ENCODE data around the gene SMG6. TPM values are rescaled to one million over a fixed set of nuclear protein-coding genes. Genes with fewer than 3 reads are reported as not detected.

The SMG6 gene
- total and polyA plus RNA-seq, 2 experiments from 2014 or later = 11.9 to 19.9 TPM

- Histone ChIP-seq H3K36me3 (replicated peaks; ENCODE audit: insufficient read depth, low read depth) (no peaks in the 10 kb centered on the region), H3K79me2 (peaks cover 15% of the 10 kb centered on the region), H3K4me1 (ENCODE audit: insufficient read depth) (peaks cover 3% of the 10 kb centered on the region), H3K27me3 (no peaks in the 10 kb centered on the region), H3K4me3 (no peak overlapping the region), H3K27ac (no peak overlapping the region), H3K9me3 (ENCODE audit: low read depth) (no peaks in the 10 kb centered on the region), H4K20me1 (ENCODE audit: insufficient read depth, poor library complexity, severe bottlenecking) (no peaks in the 10 kb centered on the region), H3K4me2 (no peak overlapping the region), H2AFZ (no peak overlapping the region), H3K9me2 (replicated peaks; ENCODE audit: insufficient read depth) (no peaks in the 10 kb centered on the region)
- TF ChIP-seq CTCF (IDR thresholded peaks at IDR 0.05; ENCODE audit: poor library complexity) (no peak), EZH2phosphoT487 (IDR thresholded peaks at IDR 0.05; ENCODE audit: low read depth, severe bottlenecking, unreplicated experiment) (no peak), EZH2 (IDR thresholded peaks at IDR 0.05; ENCODE audit: borderline replicate concordance) (no peak)
- WGBS (ENCODE audit: low lambda C conversion rate, missing lambda C conversion rate) = 93% methylated on average over 26 of the region's 29 CpGs
- no peak for DNase-seq (ENCODE audit: low spot score)
Measured at GRCh38 chr17:2035541-2036488, 267.8 kb downstream of the SMG6 start.

- H3K27me3 ChIP-seq = no peaks in the 10 kb centered on the region
- no peak overlapping the region for H3K4me3 ChIP-seq
Measured at GRCh38 chr17:2034806-2035540, 268.6 kb downstream of the SMG6 start.

GRCh38 chr17:2034157-2034556, 269.4 kb downstream of the SMG6 start:
- no peak for TF ChIP-seq EZH2phosphoT487 (IDR thresholded peaks at IDR 0.05; ENCODE audit: low read depth, severe bottlenecking, unreplicated experiment)
- no peak for TF ChIP-seq CTCF (IDR thresholded peaks at IDR 0.05; ENCODE audit: poor library complexity)
- no peak for TF ChIP-seq EZH2 (IDR thresholded peaks at IDR 0.05; ENCODE audit: borderline replicate concordance)
- Histone ChIP-seq H3K4me1 (ENCODE audit: insufficient read depth) (peaks cover 7% of the 10 kb centered on the region), H3K9me2 (replicated peaks; ENCODE audit: insufficient read depth) (no peaks in the 10 kb centered on the region), H3K36me3 (replicated peaks; ENCODE audit: insufficient read depth, low read depth) (no peaks in the 10 kb centered on the region), H3K79me2 (peaks cover 15% of the 10 kb centered on the region), H3K4me3 (no peak overlapping the region), H3K27ac (no peak overlapping the region), H3K9me3 (ENCODE audit: low read depth) (no peaks in the 10 kb centered on the region), H3K4me2 (no peak overlapping the region), H4K20me1 (ENCODE audit: insufficient read depth, poor library complexity, severe bottlenecking) (no peaks in the 10 kb centered on the region), H3K27me3 (no peaks in the 10 kb centered on the region), H2AFZ (no peak overlapping the region)
- no peak for DNase-seq (ENCODE audit: low spot score)
- 82% methylated on average over 4 of the region's 7 CpGs for WGBS (ENCODE audit: low lambda C conversion rate, missing lambda C conversion rate)

More at GRCh38 chr17:2034806-2035540, 268.6 kb downstream of the SMG6 start:
- no peaks in the 10 kb centered on the region for H3K9me3 ChIP-seq (ENCODE audit: low read depth)
- peaks cover 15% of the 10 kb centered on the region for H3K79me2 ChIP-seq
- DNase-seq (ENCODE audit: low spot score) = no peak
- no peak overlapping the region for H3K4me2 ChIP-seq
- peaks cover 3% of the 10 kb centered on the region for H3K4me1 ChIP-seq (ENCODE audit: insufficient read depth)
- no peak overlapping the region for H2AFZ ChIP-seq
- H3K36me3 ChIP-seq (replicated peaks; ENCODE audit: insufficient read depth, low read depth) = no peaks in the 10 kb centered on the region
- H3K27ac ChIP-seq = no peak overlapping the region
- WGBS (ENCODE audit: low lambda C conversion rate, missing lambda C conversion rate) = 84% methylated on average over 5 of the region's 9 CpGs
- H3K9me2 ChIP-seq (replicated peaks; ENCODE audit: insufficient read depth) = no peaks in the 10 kb centered on the region
- H4K20me1 ChIP-seq (ENCODE audit: insufficient read depth, poor library complexity, severe bottlenecking) = no peaks in the 10 kb centered on the region
- TF ChIP-seq CTCF (IDR thresholded peaks at IDR 0.05; ENCODE audit: poor library complexity) (no peak), EZH2 (IDR thresholded peaks at IDR 0.05; ENCODE audit: borderline replicate concordance) (no peak), EZH2phosphoT487 (IDR thresholded peaks at IDR 0.05; ENCODE audit: low read depth, severe bottlenecking, unreplicated experiment) (no peak)

All from hepatocyte (in vitro differentiated cells).